ENCODE measurements around the gene MINDY4.
A peak's percentile ranks its signal among the peaks of the same experiment; 100 is the strongest.

GRCh38 chr7:30800785-30801252 lies 29.6 kb downstream of the MINDY4 start:
- TF ChIP-seq, protein P1, sequence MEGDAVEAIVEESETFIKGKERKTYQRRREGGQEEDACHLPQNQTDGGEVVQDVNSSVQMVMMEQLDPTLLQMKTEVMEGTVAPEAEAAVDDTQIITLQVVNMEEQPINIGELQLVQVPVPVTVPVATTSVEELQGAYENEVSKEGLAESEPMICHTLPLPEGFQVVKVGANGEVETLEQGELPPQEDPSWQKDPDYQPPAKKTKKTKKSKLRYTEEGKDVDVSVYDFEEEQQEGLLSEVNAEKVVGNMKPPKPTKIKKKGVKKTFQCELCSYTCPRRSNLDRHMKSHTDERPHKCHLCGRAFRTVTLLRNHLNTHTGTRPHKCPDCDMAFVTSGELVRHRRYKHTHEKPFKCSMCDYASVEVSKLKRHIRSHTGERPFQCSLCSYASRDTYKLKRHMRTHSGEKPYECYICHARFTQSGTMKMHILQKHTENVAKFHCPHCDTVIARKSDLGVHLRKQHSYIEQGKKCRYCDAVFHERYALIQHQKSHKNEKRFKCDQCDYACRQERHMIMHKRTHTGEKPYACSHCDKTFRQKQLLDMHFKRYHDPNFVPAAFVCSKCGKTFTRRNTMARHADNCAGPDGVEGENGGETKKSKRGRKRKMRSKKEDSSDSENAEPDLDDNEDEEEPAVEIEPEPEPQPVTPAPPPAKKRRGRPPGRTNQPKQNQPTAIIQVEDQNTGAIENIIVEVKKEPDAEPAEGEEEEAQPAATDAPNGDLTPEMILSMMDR (tag by site-specific recombination; IDR thresholded peaks at IDR 0.05) = 0 out of 2 replicates have a peak, but pooled peaks have one; percentile 35
- no peak for TF ChIP-seq ZNF221 (tag by site-specific recombination; IDR thresholded peaks at IDR 0.05; ENCODE audit: borderline replicate concordance)
- TF ChIP-seq ZBTB21 (tag by site-specific recombination; IDR thresholded peaks at IDR 0.05) = no peak
- no peak for TF ChIP-seq ZFP37 (tag by site-specific recombination; IDR thresholded peaks at IDR 0.05)
- no peak for TF ChIP-seq ZNF274 (IDR thresholded peaks at IDR 0.05; ENCODE audit: low read length)
- TF ChIP-seq ZNF274 (tag by site-specific recombination; IDR thresholded peaks at IDR 0.05; ENCODE audit: borderline replicate concordance) = no peak
- no peak for TF ChIP-seq ZNF335 (tag by site-specific recombination; conservative IDR thresholded peaks at IDR 0.05)
- no peak for TF ChIP-seq ZNF843 (tag by site-specific recombination; IDR thresholded peaks at IDR 0.05)
- no peak for TF ChIP-seq ZNF830 (tag by site-specific recombination; IDR thresholded peaks at IDR 0.05; ENCODE audit: low read depth)
- no peak for TF ChIP-seq ZNF350 (tag by site-specific recombination; IDR thresholded peaks at IDR 0.05)
- TF ChIP-seq ZBTB48 (tag by site-specific recombination; IDR thresholded peaks at IDR 0.05) = no peak
- TF ChIP-seq MEIS1 (CRISPR knock-in tag; IDR thresholded peaks at IDR 0.05; ENCODE audit: borderline replicate concordance) = no peak
- no peak for TF ChIP-seq ZBTB1 (tag by site-specific recombination; IDR thresholded peaks at IDR 0.05)
- TF ChIP-seq ZNF121 (tag by site-specific recombination; IDR thresholded peaks at IDR 0.05) = no peak
- TF ChIP-seq ZNF510 (tag by site-specific recombination; IDR thresholded peaks at IDR 0.05; ENCODE audit: insufficient replicate concordance) = no peak
